ENCODE results near the gene LRRC66. TPM values are rescaled to one million over a fixed set of nuclear protein-coding genes. Genes with fewer than 3 reads are reported as not detected.

The LRRC66 gene
- total and polyA plus RNA-seq, 9 of the 15 experiments (the other 6 are each of a cell fraction or from before 2014, with no cell fraction given), result not detected

DNA sequence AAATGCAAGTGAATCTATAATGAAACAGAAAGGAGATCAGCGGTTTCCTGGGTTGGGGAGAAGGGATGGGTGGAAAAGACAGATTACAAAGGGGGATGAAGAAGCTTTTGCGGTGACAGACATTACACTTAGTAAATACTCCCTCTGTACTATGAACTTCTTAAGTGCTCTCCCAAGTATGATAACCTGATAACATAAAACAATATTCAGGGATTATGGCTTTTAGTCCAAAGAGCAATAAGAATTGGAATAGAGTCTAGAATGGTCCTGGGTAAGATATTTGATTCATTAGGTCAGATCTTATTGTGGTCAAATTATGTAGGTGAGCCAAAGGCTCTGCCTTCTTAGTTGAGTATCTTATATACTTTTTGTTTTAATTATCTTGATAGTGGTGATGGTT is 9.2 kb downstream of the LRRC66 start:
- no peak for DNase-seq (ENCODE audit: extremely low read depth in 1 of 4, low spot score in 3 of 4)
- TF ChIP-seq MECOM (CRISPR knock-in tag; IDR thresholded peaks at IDR 0.05) (no peak), GATAD2A (IDR thresholded peaks at IDR 0.05) (no peak), ZBTB17 (CRISPR knock-in tag; IDR thresholded peaks at IDR 0.05) (no peak), HMG20A (CRISPR knock-in tag; conservative IDR thresholded peaks at IDR 0.05) (no peak)
- TF ChIP-seq, protein P1, sequence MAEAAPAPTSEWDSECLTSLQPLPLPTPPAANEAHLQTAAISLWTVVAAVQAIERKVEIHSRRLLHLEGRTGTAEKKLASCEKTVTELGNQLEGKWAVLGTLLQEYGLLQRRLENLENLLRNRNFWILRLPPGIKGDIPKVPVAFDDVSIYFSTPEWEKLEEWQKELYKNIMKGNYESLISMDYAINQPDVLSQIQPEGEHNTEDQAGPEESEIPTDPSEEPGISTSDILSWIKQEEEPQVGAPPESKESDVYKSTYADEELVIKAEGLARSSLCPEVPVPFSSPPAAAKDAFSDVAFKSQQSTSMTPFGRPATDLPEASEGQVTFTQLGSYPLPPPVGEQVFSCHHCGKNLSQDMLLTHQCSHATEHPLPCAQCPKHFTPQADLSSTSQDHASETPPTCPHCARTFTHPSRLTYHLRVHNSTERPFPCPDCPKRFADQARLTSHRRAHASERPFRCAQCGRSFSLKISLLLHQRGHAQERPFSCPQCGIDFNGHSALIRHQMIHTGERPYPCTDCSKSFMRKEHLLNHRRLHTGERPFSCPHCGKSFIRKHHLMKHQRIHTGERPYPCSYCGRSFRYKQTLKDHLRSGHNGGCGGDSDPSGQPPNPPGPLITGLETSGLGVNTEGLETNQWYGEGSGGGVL (CRISPR knock-in tag; IDR thresholded peaks at IDR 0.05), result no peak
- no peaks in the 10 kb centered on the region for H4K20me1 ChIP-seq (replicated peaks; ENCODE audit: control insufficient read depth, insufficient read depth, low read length)
- no peak overlapping the region for H3K4me3 ChIP-seq
- H3K36me3 ChIP-seq (ENCODE audit: control insufficient read depth, insufficient read depth, low read length), result no peaks in the 10 kb centered on the region
- H3K27ac ChIP-seq (ENCODE audit: extremely low read depth, low read depth, low read length), result no peak overlapping the region
- intact Hi-C loops (cut with micrococcal nuclease) (no loop called here), in situ Hi-C loops (cut with MboI) (no loop called here)
- no peak for FAIRE-seq
- BruUV-seq (replicated peaks), result no TSS peak
- ATAC-seq, result no peak
- H3K9me3 ChIP-seq (replicated peaks; ENCODE audit: control insufficient read depth, insufficient read depth, low read depth, low read length), result no peaks in the 10 kb centered on the region
- POLR2A ChIA-PET, result no interaction called here
- no peaks in the 10 kb centered on the region for H3K4me1 ChIP-seq (replicated peaks in 1 of 2; ENCODE audit: control insufficient read depth in 2 of 2, insufficient read depth in 2 of 2, low read length in 2 of 2)
- H3K4me2 ChIP-seq (ENCODE audit: insufficient read depth, low read length), result no peak overlapping the region
- no peaks in the 10 kb centered on the region for H3K9me1 ChIP-seq (ENCODE audit: control insufficient read depth, insufficient read depth, low read length)
- no peaks in the 10 kb centered on the region for H3K27me3 ChIP-seq (ENCODE audit: control insufficient read depth in 2 of 2, insufficient read depth in 2 of 2, low read length in 2 of 2)
- no peak overlapping the region for H3K9ac ChIP-seq (ENCODE audit: insufficient read depth in 1 of 2, low read depth in 2 of 2, low read length in 2 of 2)
- H2AFZ ChIP-seq (ENCODE audit: low read depth, low read length), result no peak overlapping the region
- no peaks in the 10 kb centered on the region for H3K79me2 ChIP-seq (ENCODE audit: control insufficient read depth, insufficient read depth, low read length)
- WGBS (ENCODE audit: insufficient coverage, low coverage, missing lambda C conversion rate), result 0% methylated on average over 2 of the region's 2 CpGs
- CTCF ChIA-PET (ENCODE audit: low intra/inter-chr PET ratio), result no interaction called here

GRCh38 chr4:52006887-52007286 is 13.3 kb downstream of the LRRC66 start:
- ChIA-PET CTCF (ENCODE audit: low intra/inter-chr PET ratio) (no interaction called here), POLR2A (no interaction called here)
- Histone ChIP-seq H3K4me2 (ENCODE audit: insufficient read depth, low read length) (no peak overlapping the region), H3K4me3 (no peak overlapping the region), H4K20me1 (replicated peaks; ENCODE audit: control insufficient read depth, insufficient read depth, low read length) (no peaks in the 10 kb centered on the region), H3K9me3 (replicated peaks; ENCODE audit: control insufficient read depth, insufficient read depth, low read depth, low read length) (no peaks in the 10 kb centered on the region), H3K27ac (ENCODE audit: extremely low read depth, low read depth, low read length) (no peak overlapping the region), H3K79me2 (ENCODE audit: control insufficient read depth, insufficient read depth, low read length) (no peaks in the 10 kb centered on the region), H3K4me1 (replicated peaks in 1 of 2; ENCODE audit: control insufficient read depth in 2 of 2, insufficient read depth in 2 of 2, low read length in 2 of 2) (no peaks in the 10 kb centered on the region; a peak in 1 of 5 replicates), H2AFZ (ENCODE audit: low read depth, low read length) (no peak overlapping the region), H3K9ac (ENCODE audit: insufficient read depth in 1 of 2, low read depth in 2 of 2, low read length in 2 of 2) (no peak overlapping the region), H3K36me3 (ENCODE audit: control insufficient read depth, insufficient read depth, low read length) (no peaks in the 10 kb centered on the region), H3K27me3 (ENCODE audit: control insufficient read depth in 2 of 2, insufficient read depth in 2 of 2, low read length in 2 of 2) (no peaks in the 10 kb centered on the region), H3K9me1 (ENCODE audit: control insufficient read depth, insufficient read depth, low read length) (no peaks in the 10 kb centered on the region)
- ATAC-seq, result no peak
- WGBS (ENCODE audit: insufficient coverage, low coverage, missing lambda C conversion rate), result 2% methylated on average over 4 of the region's 4 CpGs
- intact Hi-C loops (cut with micrococcal nuclease), result no loop called here
- in situ Hi-C loops (cut with MboI), result no loop called here
- BruUV-seq (replicated peaks), result no TSS peak
- DNase-seq (ENCODE audit: extremely low read depth in 1 of 4, low spot score in 3 of 4), result no peak
- TF ChIP-seq MITF (IDR thresholded peaks at IDR 0.05), result no peak
- TF ChIP-seq FUS (optimal IDR thresholded peaks at IDR 0.05; ENCODE audit: low read depth, low read length), result no peak
- no peak for TF ChIP-seq NFE2L1 (tag; IDR thresholded peaks at IDR 0.05; ENCODE audit: borderline replicate concordance, low read depth)
- TF ChIP-seq PHF21A (IDR thresholded peaks at IDR 0.05; ENCODE audit: borderline replicate concordance, low read depth), result no peak
- no peak for FAIRE-seq
